Psoas muscle (tissue), 8 donors: Measurements from ENCODE around the gene ITPRIPL1. TPM values are rescaled to one million over a fixed set of nuclear protein-coding genes. Genes with fewer than 3 reads are reported as not detected.
A peak's percentile ranks its signal among the peaks of the same experiment; 100 is the strongest.

Experiments
- ATAC-seq, 4 donors: fragments of 200-7000 bp; cut with Tn5 transposase; one replicate each; pipeline ENCODE4 v1.9.1; 2020; ENCODE audit warnings: moderate library complexity in 3 of 4, mild to moderate bottlenecking in 2 of 4
- DNase-seq, 2 donors: peaks; one replicate each; pipeline ENCODE4 v3.0.0-alpha.2; 2020
- H3K27ac ChIP-seq: fragments of 200-600 bp; one replicate; pipeline ENCODE4 v1.8.0; 2022
- H3K27me3 ChIP-seq, 3 donors: fragments of 200-600 bp in 1 of 3; one replicate each; pipeline versions ENCODE4 v1.6.1 to v1.8.0; 2013 to 2022; ENCODE audit warnings: low read length in 2 of 3, mild to moderate bottlenecking in 2 of 3, moderate library complexity in 1 of 3; ENCODE audit not compliant: insufficient read depth in 3 of 3
- H3K36me3 ChIP-seq, 2 donors: fragments of 200-600 bp in 1 of 2; one replicate each; pipeline versions ENCODE4 v1.6.1 to v1.8.0; 2013 to 2022; ENCODE audit warnings: low read depth in 1 of 2, mild to moderate bottlenecking in 1 of 2, moderate library complexity in 1 of 2; ENCODE audit not compliant: insufficient read depth in 1 of 2
- H3K4me1 ChIP-seq: fragments of 200-600 bp; one replicate; pipeline ENCODE4 v1.8.0; 2022
- H3K4me3 ChIP-seq: fragments of 200-600 bp; one replicate; pipeline ENCODE4 v1.8.0; 2022; ENCODE audit warnings: mild to moderate bottlenecking
- H3K9me3 ChIP-seq: fragments of 200-600 bp; one replicate; pipeline ENCODE4 v1.8.0; 2022
- CTCF ChIP-seq: fragments of 200-600 bp; IDR thresholded peaks from one replicate; pipeline ENCODE4 v1.8.0; 2022; ENCODE audit warnings: antibody characterized with exemption
- WGBS, 3 donors: extraction: QIAGEN DNeasy Blood & Tissue Kit; methylation state at CpG; one replicate each; pipeline versions ENCODE4 v1.1.6 to v1.1.7; 2013; 5-methylcytosine and 5-hydroxymethylcytosine counted together
- intact Hi-C, 2 donors: fragments of 100-400 bp; cut with DNase I; formaldehyde crosslinking; loops; one replicate each; pipeline versions ENCODE4 v1.11.0 to v1.14.2; 2022
- polyA plus RNA-seq, 3 donors: library from polyadenylated mRNA; stranded (reverse); fragments of 200-250 nt; gene quantifications; one replicate each; pipeline ENCODE4 v1.2.3, GENCODE V29; 2013
- total RNA-seq, 4 donors: library from RNA; stranded (reverse); fragmentation: NEBNext Ultra II Directional in 2 of 4; extraction: Animal tissue kit (Norgen Biotek cat#: 25700) in 2 of 4; gene quantifications; one replicate each; pipeline versions ENCODE4 v1.2.1 to v1.2.4, GENCODE V29; 2021 to 2023
- donor health status: healthy with polysubstance abuse.
- donor health status: DM: no; HTN: no; CAD: no; lungs with moderate emphysema.
- donor health status: Bipolar disorder and iron deficiency.
- donor health status: healthy.
- donor health status: DM: yes; HTN: yes; CAD: no.
- donor health status: DM: no; HTN: no; CAD: no.
- donor health status: DM: no; HTN: no; CAD: no.
- donor health status: DM: yes; HTN: yes; CAD: no.

ITPRIPL1 gene
- total and polyA plus RNA-seq, 7 donors = 0.31 to 1.2 (median 0.60) TPM

DNA sequence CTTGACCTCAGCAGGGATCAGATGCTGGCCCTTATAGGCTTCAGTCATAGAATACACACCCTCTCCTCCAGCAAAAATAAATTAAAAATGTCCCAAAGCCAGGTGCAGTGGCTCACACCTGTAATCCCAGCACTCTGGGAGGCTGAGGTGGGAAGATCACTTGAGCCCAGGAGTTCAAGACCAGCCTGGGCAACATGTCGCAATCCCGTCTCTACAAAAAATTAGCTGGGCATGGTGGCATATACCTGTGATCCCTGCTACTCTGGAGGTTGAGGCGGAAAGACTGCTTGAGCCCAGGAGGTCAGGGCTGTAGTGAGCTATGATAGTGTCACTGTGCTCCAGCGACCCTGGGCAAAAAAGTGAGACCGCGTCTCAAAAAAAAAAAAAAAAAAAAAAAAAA is 4.8 kb downstream of the ITPRIPL1 start:
- H3K4me1 ChIP-seq = peaks cover 3% of the 10 kb centered on the region

DNA sequence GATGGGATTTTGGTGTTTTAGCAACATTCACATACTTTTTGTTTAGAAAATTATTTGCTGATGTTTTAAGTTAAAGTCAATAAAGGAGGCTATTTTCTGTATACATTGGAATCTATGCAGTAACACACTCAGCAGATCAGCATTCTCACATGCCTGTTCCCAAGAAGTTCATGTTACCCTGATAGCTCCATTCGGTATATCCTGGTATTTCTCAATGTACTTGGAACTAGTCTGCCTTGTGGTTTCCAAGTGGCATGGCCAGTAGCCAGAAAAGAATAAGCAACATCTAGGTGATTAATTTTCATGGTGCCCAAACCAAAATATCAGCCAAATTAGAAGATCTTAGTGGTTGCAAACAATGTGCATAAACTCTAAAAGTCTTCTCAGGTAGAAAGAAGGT is 5.3 kb downstream of the ITPRIPL1 start:
- WGBS, 3 donors = 13 to 16% (median 15%) methylated on average over 1 of the region's 1 CpG
- Histone ChIP-seq H3K9me3 (no peaks in the 10 kb centered on the region), H3K4me1 (peaks cover 7% of the 10 kb centered on the region), H3K4me3 (no peak overlapping the region), H3K36me3 (no peaks in the 10 kb centered on the region), H3K27me3 (peaks cover 0 to 9% (median 6%) of the 10 kb centered on the region in 3 donors), H3K27ac (no peak overlapping the region)
- intact Hi-C loops = no loop called here
- ATAC-seq = peak; percentile 43 to 76 (median 54)
- DNase-seq = no peak
- TF ChIP-seq CTCF = no peak

More for the DNA sequence above, 4.8 kb downstream of the ITPRIPL1 start:
- no peak overlapping the region for H3K27ac ChIP-seq
- DNase-seq (no peak), ATAC-seq (no peak)
- intact Hi-C loops = no loop called here
- 79 to 99% (median 93%) methylated on average over 5 to 6 of the region's 6 CpGs for WGBS, 3 donors
- no peaks in the 10 kb centered on the region for H3K9me3 ChIP-seq
- no peak overlapping the region for H3K4me3 ChIP-seq
- peaks cover 0 to 15% (median 11%) of the 10 kb centered on the region in 3 donors for H3K27me3 ChIP-seq
- no peaks in the 10 kb centered on the region for H3K36me3 ChIP-seq
- TF ChIP-seq CTCF = no peak

GRCh38 chr2:96333708-96334107 is 8.6 kb downstream of the ITPRIPL1 start:
- Histone ChIP-seq H3K9me3 (no peaks in the 10 kb centered on the region), H3K36me3 (no peaks in the 10 kb centered on the region), H3K27me3 (no peaks in the 10 kb centered on the region), H3K27ac (no peak overlapping the region), H3K4me3 (no peak overlapping the region), H3K4me1 (peaks cover 13% of the 10 kb centered on the region)
- ATAC-seq (no peak), DNase-seq (no peak)
- 80 to 93% (median 87%) methylated on average over 3 of the region's 3 CpGs for WGBS, 3 donors
- no peak for TF ChIP-seq CTCF
- intact Hi-C loops = no loop called here

DNA sequence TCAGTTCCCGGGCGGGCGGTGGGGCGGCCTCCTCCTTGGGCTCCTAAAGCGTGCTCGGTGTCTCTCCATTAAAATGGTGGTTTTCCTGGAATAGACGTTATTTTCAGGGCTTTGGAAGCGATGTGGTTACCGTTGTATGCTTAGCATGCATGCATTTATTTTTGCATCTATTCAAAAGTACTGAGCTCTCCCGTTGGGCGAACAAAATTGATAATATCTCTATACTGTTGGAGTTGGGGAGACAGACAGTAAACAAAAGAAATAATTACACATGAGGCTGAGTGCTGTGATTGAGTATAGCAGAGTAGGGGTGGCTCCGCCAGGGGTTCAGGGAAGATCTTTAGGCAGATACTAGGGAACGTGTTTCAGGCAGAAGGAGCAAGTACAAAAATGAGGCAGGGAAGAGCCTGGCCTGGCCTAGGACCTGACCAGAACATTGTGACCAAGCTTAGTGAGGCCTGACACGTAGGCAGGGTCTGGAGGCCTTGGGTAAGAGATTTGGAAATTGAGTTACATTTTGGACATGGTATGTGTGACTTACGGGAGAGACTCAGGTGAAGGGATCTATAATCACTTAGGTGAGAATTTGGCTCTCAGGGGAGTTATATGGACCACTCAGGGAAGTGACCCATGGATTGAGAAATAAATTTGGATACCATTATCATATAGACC is 11.1 kb downstream of the ITPRIPL1 start:
- Histone ChIP-seq H3K4me3 (peak overlapping the region; percentile 84), H3K27ac (no peak overlapping the region), H3K4me1 (peaks cover 13% of the 10 kb centered on the region), H3K9me3 (no peaks in the 10 kb centered on the region), H3K36me3 (no peaks in the 10 kb centered on the region), H3K27me3 (no peaks in the 10 kb centered on the region)
- TF ChIP-seq CTCF = no peak
- intact Hi-C loops = no loop called here
- 18% methylated on average over 15 of the region's 15 CpGs for WGBS, 3 donors
- ATAC-seq = no peak
- no peak for DNase-seq

DNA sequence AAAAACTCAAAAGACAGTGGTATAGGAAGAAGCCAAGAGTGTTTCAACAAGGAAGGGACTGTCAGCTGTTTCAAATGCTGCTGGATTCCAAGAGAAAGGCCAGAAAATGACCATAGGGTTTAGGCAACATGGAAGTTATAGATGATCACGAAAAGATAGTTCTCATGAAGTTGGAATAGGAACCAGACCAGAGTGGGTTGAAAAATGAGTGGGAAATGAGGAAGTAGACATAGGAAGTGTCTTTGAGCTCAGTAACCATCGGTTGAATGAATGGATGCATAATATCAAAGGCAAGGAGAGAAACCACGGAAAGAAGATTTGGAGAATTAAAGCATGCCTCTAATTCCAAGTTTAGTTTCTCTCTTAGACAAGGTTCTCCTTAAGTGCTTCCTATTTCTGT is 11.8 kb downstream of the ITPRIPL1 start:
- no peaks in the 10 kb centered on the region for H3K9me3 ChIP-seq
- no peak overlapping the region for H3K27ac ChIP-seq
- DNase-seq = no peak
- intact Hi-C loops = no loop called here
- no peaks in the 10 kb centered on the region for H3K27me3 ChIP-seq
- no peaks in the 10 kb centered on the region for H3K36me3 ChIP-seq
- 89 to 92% (median 91%) methylated on average over 3 of the region's 3 CpGs for WGBS, 3 donors
- no peak for ATAC-seq
- H3K4me3 ChIP-seq = no peak overlapping the region
- TF ChIP-seq CTCF = no peak
- H3K4me1 ChIP-seq = peaks cover 13% of the 10 kb centered on the region
